Measurements from ENCODE around the gene METTL3.

The METTL3 gene

DNA sequence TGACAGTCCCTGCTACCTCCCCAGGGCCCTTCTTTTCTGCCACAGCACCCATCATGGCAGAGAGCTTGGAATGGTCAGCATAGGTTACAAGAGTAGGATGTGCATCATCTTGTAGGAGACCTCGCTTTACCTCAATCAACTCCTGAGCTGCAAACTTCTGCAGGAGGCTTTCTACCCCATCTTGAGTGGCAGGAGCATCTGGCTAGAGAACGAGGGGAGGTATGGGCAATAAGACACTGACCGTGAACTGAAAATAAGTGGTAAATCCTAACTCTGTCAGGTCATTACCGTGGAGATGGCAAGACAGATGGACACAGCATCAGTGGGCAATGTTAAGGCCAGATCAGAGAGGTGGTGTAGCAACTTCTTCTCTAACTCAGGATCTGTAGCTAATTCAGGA, 7.8 kb downstream of the METTL3 start:
- TF ChIP-seq, protein P1, sequence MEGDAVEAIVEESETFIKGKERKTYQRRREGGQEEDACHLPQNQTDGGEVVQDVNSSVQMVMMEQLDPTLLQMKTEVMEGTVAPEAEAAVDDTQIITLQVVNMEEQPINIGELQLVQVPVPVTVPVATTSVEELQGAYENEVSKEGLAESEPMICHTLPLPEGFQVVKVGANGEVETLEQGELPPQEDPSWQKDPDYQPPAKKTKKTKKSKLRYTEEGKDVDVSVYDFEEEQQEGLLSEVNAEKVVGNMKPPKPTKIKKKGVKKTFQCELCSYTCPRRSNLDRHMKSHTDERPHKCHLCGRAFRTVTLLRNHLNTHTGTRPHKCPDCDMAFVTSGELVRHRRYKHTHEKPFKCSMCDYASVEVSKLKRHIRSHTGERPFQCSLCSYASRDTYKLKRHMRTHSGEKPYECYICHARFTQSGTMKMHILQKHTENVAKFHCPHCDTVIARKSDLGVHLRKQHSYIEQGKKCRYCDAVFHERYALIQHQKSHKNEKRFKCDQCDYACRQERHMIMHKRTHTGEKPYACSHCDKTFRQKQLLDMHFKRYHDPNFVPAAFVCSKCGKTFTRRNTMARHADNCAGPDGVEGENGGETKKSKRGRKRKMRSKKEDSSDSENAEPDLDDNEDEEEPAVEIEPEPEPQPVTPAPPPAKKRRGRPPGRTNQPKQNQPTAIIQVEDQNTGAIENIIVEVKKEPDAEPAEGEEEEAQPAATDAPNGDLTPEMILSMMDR (IDR thresholded peaks at IDR 0.05; ENCODE audit: low read depth, low read length, missing control alignments), result no peak
- in situ Hi-C loops (cut with HindIII; ENCODE audit: low sequenced_read_pairs), result no loop called here
- no peak overlapping the region for H3K4me3 ChIP-seq (ENCODE audit: low read depth, low read length)
- no peak for DNase-seq (ENCODE audit: low read depth)

DNA sequence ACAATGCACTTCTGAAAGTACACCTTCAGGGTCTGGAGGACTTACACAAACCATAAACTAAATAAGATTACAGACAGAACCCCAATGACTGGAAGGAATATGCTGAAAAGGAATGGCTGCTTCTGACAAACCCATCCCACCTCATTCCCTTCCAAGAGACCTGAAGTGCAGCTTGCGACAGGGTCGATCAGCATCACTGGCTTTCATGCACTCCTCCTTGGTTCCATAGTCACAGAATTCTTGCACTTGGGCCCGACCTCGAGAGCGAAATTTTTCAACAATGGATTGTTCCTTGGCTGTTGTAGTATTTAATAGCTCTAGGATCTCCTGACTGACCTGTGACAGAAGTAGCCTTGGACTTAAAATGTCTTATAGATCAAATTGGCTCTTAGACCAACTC, 9.6 kb downstream of the METTL3 start:
- no peak for DNase-seq (ENCODE audit: low read depth)
- TF ChIP-seq, protein P1 (IDR thresholded peaks at IDR 0.05; ENCODE audit: low read depth, low read length, missing control alignments), result no peak
- no peak overlapping the region for H3K4me3 ChIP-seq (ENCODE audit: low read depth, low read length)
- in situ Hi-C loops (cut with HindIII; ENCODE audit: low sequenced_read_pairs), result no loop called here

DNA sequence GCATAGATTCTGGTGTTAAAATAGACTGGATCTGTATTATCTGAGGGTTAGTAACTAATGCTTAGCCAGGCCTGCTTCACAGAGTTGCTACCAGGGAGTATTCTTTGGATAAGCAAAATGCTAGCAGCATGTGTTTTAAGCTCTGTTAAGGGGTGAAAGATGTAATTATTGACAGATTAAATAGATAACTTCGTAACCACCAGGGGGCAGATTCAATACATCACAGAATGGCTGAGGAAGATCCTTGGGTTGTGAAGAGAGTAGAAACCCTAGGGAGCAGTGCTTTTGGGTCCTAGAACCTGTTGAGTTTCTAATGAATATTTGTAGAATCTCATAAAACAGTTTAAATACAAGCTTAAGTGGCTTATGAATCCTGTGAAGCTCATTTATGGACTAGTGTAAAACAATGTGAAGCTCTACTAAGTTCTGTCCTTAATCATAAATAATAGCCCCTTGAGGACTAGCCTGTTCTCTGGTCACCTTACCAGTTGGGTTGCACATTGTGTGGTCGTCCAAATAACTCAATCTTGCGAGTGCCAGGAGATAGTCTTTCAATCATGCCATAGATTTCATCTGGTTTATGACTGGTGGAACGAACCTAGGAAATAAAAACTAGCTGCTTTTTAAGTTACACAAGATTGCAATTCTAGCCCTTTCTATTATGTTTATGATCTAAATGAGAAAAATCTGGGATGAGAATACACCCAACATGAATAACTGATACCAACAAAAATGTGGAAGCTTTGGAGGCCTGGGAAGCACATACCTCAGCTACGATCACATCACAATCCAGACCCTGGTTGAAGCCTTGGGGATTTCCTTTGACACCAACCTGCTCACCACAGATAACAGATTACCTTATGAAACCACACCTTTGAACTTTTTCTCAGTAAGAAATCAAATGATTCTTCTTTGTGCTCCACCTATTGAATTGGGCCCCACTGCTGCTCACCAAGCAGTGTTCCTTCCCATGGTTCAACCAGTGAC, 12.3 kb downstream of the METTL3 start:
- in situ Hi-C loops (cut with HindIII; ENCODE audit: low sequenced_read_pairs), result no loop called here
- TF ChIP-seq, protein P1 (IDR thresholded peaks at IDR 0.05; ENCODE audit: low read depth, low read length, missing control alignments), result peak; percentile 50
- peak; percentile 33 for DNase-seq (ENCODE audit: low read depth)
- no peak overlapping the region for H3K4me3 ChIP-seq (ENCODE audit: low read depth, low read length)

DNA sequence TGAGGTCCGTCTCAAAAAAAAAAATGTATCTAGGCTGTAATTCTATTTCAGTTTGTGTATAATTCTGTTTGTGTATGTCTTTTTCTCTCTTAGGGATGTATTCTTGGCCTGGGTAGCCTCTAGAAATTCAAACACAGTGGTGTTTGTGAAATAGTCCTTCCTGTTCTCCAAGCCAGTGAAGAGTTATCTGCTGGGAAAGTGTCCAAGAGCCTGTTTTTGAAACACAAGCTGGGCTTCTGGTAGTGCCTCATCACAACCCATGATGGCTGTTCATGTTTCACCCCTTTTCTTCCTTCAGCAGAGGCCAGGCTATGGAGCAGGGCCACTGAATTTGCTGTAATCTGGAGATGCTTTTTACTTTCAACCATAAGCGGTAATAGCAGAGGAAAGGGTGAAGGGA, 14.7 kb downstream of the METTL3 start:
- DNase-seq (ENCODE audit: low read depth), result no peak

DNA sequence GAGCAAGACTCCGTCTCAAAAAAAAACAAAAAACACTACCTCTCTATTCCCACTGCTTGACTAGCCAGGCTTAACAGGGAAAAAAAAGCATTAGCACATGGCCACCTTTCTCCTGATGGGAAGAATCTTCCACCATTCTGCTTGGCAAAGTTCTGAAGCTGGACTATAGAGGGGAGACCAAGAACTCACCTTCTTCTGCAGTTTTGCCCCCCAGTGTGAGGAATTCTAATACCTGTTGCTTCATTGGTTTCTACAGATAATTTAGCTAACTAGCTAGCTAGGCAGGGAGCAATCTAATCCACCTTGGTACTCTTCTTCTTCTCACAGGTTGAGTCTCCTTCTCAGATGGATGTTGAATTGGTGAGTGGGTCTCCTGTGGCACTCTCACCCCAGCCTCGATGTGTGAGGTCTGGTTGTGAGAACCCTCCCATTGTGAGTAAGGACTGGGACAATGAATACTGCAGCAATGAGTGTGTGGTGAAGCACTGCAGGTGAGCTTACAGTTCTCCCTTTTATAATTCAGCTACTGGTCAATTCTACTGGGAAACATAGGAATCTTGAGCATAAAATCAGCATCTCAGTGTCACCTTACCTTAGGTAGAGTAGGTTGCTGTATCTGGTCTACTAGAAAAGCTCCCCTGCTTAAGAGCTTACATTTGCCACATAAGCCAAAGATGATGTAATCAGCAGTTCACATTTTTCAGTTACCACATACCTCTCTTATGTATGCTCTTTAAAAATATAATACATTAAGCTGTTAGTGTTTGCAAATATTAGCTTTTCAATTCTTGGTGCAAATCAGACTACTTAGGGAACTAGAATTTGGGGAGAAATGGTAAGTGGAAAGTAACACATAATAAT, 16.0 kb downstream of the METTL3 start:
- in situ Hi-C loops (cut with HindIII; ENCODE audit: low sequenced_read_pairs), result no loop called here
- no peak for DNase-seq (ENCODE audit: low read depth)
- H3K4me3 ChIP-seq (ENCODE audit: low read depth, low read length), result no peak overlapping the region
- TF ChIP-seq, protein P1 (IDR thresholded peaks at IDR 0.05; ENCODE audit: low read depth, low read length, missing control alignments), result no peak

More for the DNA sequence above, 14.7 kb downstream of the METTL3 start:
- in situ Hi-C loops (cut with HindIII; ENCODE audit: low sequenced_read_pairs), result no loop called here
- TF ChIP-seq, protein P1 (IDR thresholded peaks at IDR 0.05; ENCODE audit: low read depth, low read length, missing control alignments), result no peak
- no peak overlapping the region for H3K4me3 ChIP-seq (ENCODE audit: low read depth, low read length)

DNA sequence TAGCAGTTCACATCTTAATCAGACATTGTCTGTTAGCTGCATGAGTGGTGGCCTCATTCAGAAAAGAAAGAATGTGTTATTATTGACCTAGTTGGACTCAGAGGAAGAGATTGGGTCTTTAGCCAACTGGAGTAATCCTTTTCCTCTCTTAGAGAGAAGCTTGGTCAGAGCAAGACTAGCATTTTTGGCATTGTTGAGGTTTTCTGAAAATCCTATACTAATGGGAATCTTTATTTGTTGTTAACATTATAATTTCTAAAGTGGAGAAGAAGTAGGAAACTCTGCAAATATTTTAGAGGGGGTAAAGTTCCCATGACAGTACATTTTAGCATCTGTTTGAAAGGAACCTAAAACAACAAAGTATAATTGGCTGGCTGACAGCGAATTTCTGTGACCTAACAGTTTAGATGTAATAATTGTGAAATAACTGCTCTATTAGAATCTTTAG, 24.5 kb downstream of the METTL3 start:
- peak; percentile 59 for DNase-seq (ENCODE audit: low read depth)
- TF ChIP-seq, protein P1 (IDR thresholded peaks at IDR 0.05; ENCODE audit: low read depth, low read length, missing control alignments), result no peak
- in situ Hi-C loops (cut with HindIII; ENCODE audit: low sequenced_read_pairs), result no loop called here
- no peak overlapping the region for H3K4me3 ChIP-seq (ENCODE audit: low read depth, low read length)

Measured in astrocyte of the cerebellum (primary cell).